ENCODE measurements around the gene TRPM5.
A peak's percentile ranks its signal among the peaks of the same experiment; 100 is the strongest.

The TRPM5 gene

DNA sequence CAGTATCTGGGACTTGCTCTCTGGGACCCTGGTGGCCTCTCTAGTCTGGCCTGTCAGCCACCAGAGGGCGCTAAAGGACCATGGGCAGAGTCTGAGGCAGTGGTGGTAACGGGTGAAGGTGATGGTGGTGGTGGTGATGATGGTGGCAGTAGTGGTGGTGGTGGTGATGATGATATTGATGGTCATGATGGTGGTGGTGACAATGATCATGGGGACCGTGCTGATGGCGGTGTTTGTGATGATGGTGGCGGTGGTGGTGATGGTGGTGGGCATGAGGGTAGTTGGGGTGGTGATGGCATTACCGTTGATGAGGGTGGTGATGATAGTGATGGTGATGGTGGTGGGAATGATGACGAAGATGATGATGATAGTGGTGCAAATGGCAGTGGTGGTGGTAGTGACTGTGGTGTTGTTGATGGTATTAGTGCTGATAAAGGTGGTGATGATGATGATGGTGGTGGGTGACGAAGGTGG is 16.0 kb downstream of the TRPM5 start:
- no peaks in the 10 kb centered on the region for H3K27me3 ChIP-seq (ENCODE audit: insufficient read depth, poor library complexity, severe bottlenecking)
- TF ChIP-seq, protein P1, sequence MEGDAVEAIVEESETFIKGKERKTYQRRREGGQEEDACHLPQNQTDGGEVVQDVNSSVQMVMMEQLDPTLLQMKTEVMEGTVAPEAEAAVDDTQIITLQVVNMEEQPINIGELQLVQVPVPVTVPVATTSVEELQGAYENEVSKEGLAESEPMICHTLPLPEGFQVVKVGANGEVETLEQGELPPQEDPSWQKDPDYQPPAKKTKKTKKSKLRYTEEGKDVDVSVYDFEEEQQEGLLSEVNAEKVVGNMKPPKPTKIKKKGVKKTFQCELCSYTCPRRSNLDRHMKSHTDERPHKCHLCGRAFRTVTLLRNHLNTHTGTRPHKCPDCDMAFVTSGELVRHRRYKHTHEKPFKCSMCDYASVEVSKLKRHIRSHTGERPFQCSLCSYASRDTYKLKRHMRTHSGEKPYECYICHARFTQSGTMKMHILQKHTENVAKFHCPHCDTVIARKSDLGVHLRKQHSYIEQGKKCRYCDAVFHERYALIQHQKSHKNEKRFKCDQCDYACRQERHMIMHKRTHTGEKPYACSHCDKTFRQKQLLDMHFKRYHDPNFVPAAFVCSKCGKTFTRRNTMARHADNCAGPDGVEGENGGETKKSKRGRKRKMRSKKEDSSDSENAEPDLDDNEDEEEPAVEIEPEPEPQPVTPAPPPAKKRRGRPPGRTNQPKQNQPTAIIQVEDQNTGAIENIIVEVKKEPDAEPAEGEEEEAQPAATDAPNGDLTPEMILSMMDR (IDR thresholded peaks at IDR 0.05; ENCODE audit: insufficient read depth, low read length), result peak; percentile 72
- no peak for TF ChIP-seq POLR2AphosphoS5 (IDR thresholded peaks at IDR 0.05; ENCODE audit: low read depth)
- DNase-seq (ENCODE audit: low read depth in 1 of 2, low spot score in 1 of 2), result peak in 1 of 2 experiments; percentile 78

DNA sequence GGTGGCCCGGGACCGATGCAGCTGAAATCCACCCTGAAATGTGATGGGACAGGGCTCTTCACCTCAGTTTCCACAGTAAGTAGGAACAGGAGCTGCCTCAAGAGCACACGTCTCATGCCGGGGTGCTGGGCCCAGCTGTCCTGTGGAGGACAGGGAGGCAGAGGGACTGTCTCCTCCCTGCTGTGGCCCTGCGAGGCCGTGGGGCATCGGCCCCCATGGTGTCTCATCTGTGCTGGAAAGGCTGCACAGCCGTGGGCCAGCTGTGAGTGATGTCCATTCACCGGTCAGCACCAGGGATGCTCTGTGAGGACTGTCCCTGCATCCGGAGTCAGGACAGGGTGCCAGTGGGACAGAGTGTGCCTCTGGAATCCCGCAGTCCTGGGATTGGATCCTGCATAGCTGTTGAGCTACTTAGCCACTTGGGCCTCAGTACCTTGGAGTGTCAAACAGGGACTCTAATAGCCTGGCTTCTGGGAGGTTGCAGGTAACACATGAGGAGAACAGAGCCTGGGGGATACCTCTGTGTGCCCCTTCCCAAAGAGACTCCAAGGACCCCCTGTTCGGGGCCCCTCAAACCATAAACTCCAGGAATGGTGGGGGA is 16.5 kb downstream of the TRPM5 start:
- Histone ChIP-seq H3K27ac (replicated peaks) (no peak overlapping the region), H3K4me3 (replicated peaks; ENCODE audit: insufficient read depth, low read length) (no peak overlapping the region), H3K27me3 (ENCODE audit: insufficient read depth, poor library complexity, severe bottlenecking) (no peaks in the 10 kb centered on the region)
- no peak for DNase-seq (ENCODE audit: low read depth in 1 of 2, low spot score in 1 of 2)
- no peak for TF ChIP-seq GABPA (IDR thresholded peaks at IDR 0.05; ENCODE audit: low read depth)
- TF ChIP-seq, protein P2, sequence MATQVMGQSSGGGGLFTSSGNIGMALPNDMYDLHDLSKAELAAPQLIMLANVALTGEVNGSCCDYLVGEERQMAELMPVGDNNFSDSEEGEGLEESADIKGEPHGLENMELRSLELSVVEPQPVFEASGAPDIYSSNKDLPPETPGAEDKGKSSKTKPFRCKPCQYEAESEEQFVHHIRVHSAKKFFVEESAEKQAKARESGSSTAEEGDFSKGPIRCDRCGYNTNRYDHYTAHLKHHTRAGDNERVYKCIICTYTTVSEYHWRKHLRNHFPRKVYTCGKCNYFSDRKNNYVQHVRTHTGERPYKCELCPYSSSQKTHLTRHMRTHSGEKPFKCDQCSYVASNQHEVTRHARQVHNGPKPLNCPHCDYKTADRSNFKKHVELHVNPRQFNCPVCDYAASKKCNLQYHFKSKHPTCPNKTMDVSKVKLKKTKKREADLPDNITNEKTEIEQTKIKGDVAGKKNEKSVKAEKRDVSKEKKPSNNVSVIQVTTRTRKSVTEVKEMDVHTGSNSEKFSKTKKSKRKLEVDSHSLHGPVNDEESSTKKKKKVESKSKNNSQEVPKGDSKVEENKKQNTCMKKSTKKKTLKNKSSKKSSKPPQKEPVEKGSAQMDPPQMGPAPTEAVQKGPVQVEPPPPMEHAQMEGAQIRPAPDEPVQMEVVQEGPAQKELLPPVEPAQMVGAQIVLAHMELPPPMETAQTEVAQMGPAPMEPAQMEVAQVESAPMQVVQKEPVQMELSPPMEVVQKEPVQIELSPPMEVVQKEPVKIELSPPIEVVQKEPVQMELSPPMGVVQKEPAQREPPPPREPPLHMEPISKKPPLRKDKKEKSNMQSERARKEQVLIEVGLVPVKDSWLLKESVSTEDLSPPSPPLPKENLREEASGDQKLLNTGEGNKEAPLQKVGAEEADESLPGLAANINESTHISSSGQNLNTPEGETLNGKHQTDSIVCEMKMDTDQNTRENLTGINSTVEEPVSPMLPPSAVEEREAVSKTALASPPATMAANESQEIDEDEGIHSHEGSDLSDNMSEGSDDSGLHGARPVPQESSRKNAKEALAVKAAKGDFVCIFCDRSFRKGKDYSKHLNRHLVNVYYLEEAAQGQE (IDR thresholded peaks at IDR 0.05; ENCODE audit: insufficient replicate concordance, low read depth), result no peak

More for the DNA sequence above, 16.0 kb downstream of the TRPM5 start:
- Histone ChIP-seq H3K27ac (replicated peaks) (no peak overlapping the region), H3K4me3 (replicated peaks; ENCODE audit: insufficient read depth, low read length) (no peak overlapping the region)

DNA sequence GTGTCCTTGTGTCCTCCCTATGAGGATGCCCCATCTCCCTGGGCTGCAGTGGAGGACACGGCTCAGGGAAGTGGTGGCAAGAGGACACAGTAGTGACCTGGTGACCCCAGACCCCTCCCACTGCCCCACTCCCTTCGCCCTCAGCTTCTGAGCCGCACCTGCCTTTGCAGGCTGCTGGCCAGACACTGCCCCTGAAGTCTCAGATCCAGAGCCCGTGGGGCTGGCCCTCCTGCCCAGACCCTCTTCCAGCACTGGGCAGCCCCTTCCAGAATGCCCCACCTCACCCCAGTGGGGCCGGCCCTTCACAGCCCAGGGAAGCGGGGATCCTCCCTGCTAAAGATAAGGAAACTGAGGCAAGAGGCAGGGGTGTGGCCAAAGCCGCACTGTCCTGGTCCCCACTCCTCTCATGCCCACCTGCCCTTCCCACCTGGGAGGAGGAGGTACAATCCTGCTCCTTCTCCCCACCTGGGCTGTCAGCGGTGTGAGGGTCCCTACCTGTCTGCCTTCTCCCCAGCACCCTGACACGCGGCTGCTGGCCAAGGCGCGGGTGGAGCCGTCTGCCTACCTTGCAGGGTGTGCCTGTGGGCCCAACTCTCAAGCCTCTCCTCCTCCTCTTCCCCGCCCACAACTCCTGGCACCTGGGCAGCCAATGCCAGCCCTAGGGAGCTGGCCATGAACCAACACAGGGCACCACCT is 17.3 kb downstream of the TRPM5 start:
- H3K27me3 ChIP-seq (ENCODE audit: insufficient read depth, poor library complexity, severe bottlenecking), result no peaks in the 10 kb centered on the region
- TF ChIP-seq POLR2AphosphoS5 (IDR thresholded peaks at IDR 0.05; ENCODE audit: low read depth) (no peak), GABPA (IDR thresholded peaks at IDR 0.05; ENCODE audit: low read depth) (no peak), SPI1 (IDR thresholded peaks at IDR 0.05; ENCODE audit: borderline replicate concordance, low read depth) (no peak)
- TF ChIP-seq, protein P2 (IDR thresholded peaks at IDR 0.05; ENCODE audit: insufficient replicate concordance, low read depth), result no peak
- TF ChIP-seq, protein P1 (IDR thresholded peaks at IDR 0.05; ENCODE audit: insufficient read depth, low read length), result no peak
- DNase-seq (ENCODE audit: low read depth in 1 of 2, low spot score in 1 of 2), result no peak
- no peak overlapping the region for H3K4me3 ChIP-seq (replicated peaks; ENCODE audit: insufficient read depth, low read length)
- H3K27ac ChIP-seq (replicated peaks), result no peak overlapping the region

DNA sequence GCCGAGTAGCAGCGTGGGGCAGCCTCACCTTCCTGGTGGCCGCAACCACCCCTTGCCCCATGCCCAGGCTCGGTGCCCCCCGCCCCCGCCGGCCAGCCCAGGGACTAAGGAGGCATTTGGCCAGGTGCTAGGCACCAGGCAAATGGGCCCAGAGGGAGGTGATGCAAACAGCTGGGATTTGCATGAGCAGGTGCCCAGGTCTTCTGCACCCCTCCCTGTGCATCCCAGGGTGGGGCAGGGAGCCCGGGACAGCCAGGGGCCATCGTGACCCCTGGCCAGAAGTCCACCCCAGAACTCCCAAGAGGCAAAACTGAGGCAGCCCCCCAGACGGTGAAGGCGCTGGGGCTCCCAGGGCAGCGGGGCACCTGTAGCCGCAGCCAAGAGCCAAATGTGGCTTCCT is 18.1 kb downstream of the TRPM5 start:
- no peak for DNase-seq (ENCODE audit: low read depth in 1 of 2, low spot score in 1 of 2)
- Histone ChIP-seq H3K27me3 (ENCODE audit: insufficient read depth, poor library complexity, severe bottlenecking) (no peaks in the 10 kb centered on the region), H3K4me3 (replicated peaks; ENCODE audit: insufficient read depth, low read length) (no peak overlapping the region), H3K27ac (replicated peaks) (no peak overlapping the region)
- TF ChIP-seq, protein P2 (IDR thresholded peaks at IDR 0.05; ENCODE audit: insufficient replicate concordance, low read depth), result no peak
- TF ChIP-seq SPI1 (IDR thresholded peaks at IDR 0.05; ENCODE audit: borderline replicate concordance, low read depth) (no peak), GABPA (IDR thresholded peaks at IDR 0.05; ENCODE audit: low read depth) (no peak), POLR2AphosphoS5 (IDR thresholded peaks at IDR 0.05; ENCODE audit: low read depth) (no peak)
- TF ChIP-seq, protein P1 (IDR thresholded peaks at IDR 0.05; ENCODE audit: insufficient read depth, low read length), result no peak

Measured in HL-60 (cell line).